ENCODE results near the gene PSRC1.

Gene PSRC1

GRCh38 chr1:109247401-109248365 is 35.3 kb downstream of the PSRC1 start:
- H3K4me3 ChIP-seq (ENCODE audit: control insufficient read depth, low read depth, low read length) = no peak overlapping the region
- TF ChIP-seq CTCF (IDR thresholded peaks at IDR 0.05; ENCODE audit: control insufficient read depth, insufficient read depth, low read depth, low read length, missing control alignments) = no peak
- no peak for DNase-seq (ENCODE audit: low read depth)

GRCh38 chr1:109246141-109246551 is 36.8 kb downstream of the PSRC1 start:
- no peak for DNase-seq (ENCODE audit: low read depth)
- TF ChIP-seq CTCF (IDR thresholded peaks at IDR 0.05; ENCODE audit: control insufficient read depth, insufficient read depth, low read depth, low read length, missing control alignments) = no peak
- no peak overlapping the region for H3K4me3 ChIP-seq (ENCODE audit: control insufficient read depth, low read depth, low read length)

GRCh38 chr1:109243860-109244552 is 38.9 kb downstream of the PSRC1 start:
- no peak overlapping the region for H3K4me3 ChIP-seq (ENCODE audit: control insufficient read depth, low read depth, low read length)
- DNase-seq (ENCODE audit: low read depth) = no peak
- no peak for TF ChIP-seq CTCF (IDR thresholded peaks at IDR 0.05; ENCODE audit: control insufficient read depth, insufficient read depth, low read depth, low read length, missing control alignments)

- no peak for TF ChIP-seq CTCF (IDR thresholded peaks at IDR 0.05; ENCODE audit: control insufficient read depth, insufficient read depth, low read depth, low read length, missing control alignments)
- no peak for DNase-seq (ENCODE audit: low read depth)
- no peak overlapping the region for H3K4me3 ChIP-seq (ENCODE audit: control insufficient read depth, low read depth, low read length)
Observed at GRCh38 chr1:109243221-109243620, 39.7 kb downstream of the PSRC1 start.

GRCh38 chr1:109242387-109242786 is 40.6 kb downstream of the PSRC1 start:
- H3K4me3 ChIP-seq (ENCODE audit: control insufficient read depth, low read depth, low read length) = no peak overlapping the region
- no peak for DNase-seq (ENCODE audit: low read depth)
- no peak for TF ChIP-seq CTCF (IDR thresholded peaks at IDR 0.05; ENCODE audit: control insufficient read depth, insufficient read depth, low read depth, low read length, missing control alignments)

- no peak for DNase-seq (ENCODE audit: low read depth)
- no peak overlapping the region for H3K4me3 ChIP-seq (ENCODE audit: control insufficient read depth, low read depth, low read length)
- TF ChIP-seq CTCF (IDR thresholded peaks at IDR 0.05; ENCODE audit: control insufficient read depth, insufficient read depth, low read depth, low read length, missing control alignments) = no peak
Observed at GRCh38 chr1:109241841-109242345, 41.1 kb downstream of the PSRC1 start.
